NCI-H510A treated with DMSO at 0.1 percent for 48 hours (cell line): ENCODE measurements around the gene IL1RAPL2.
"Not testable (repeated sequence)": the region's sequence is repeated elsewhere in the genome, so short reads cannot be mapped to it uniquely, and the experiment has no call there.

Source experiments
- DNase-seq: peaks from one replicate; lab custom pipeline; 2025; lab: John Stamatoyannopoulos, UW

The IL1RAPL2 gene

DNA sequence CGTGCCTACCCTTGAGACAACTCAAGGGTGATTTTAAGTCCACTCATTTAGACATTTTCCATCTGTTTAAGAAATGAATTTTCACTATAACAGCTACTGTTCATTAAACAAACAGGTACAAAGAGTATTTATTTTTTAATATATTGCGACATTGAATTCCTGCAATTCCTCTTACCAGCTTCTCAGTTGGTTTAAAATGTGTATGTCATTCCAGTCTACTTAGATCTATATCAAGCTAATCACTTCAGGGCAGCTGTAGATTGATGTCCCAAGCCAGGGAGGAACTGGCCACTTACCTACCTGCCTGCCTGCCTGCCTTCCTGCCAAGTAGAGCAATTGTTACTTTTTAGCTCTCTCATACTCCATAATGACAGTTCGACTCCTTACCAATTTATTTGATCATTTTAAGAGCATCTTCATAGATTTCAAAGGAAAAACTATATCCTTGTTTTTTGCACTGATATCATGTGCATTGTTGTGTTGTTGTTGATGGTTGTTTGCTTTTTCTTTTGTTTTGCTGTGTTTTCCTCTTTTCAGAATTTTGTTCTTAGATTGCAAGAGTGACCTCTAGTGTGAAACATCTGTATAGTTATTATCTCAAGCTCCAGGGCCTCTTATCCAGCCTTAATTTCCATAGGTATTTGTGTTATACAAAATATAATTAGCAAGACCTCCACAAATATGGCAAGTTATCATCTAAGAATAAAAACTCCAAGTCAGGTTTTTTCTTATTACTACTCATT lies 1135.5 kb downstream of the IL1RAPL2 start:
- DNase-seq: no peak

GRCh38 chrX:105703876-105704275 lies 1137.9 kb downstream of the IL1RAPL2 start:
- DNase-seq: no peak

GRCh38 chrX:105706041-105706440 lies 1140.0 kb downstream of the IL1RAPL2 start:
- DNase-seq: no peak

DNA sequence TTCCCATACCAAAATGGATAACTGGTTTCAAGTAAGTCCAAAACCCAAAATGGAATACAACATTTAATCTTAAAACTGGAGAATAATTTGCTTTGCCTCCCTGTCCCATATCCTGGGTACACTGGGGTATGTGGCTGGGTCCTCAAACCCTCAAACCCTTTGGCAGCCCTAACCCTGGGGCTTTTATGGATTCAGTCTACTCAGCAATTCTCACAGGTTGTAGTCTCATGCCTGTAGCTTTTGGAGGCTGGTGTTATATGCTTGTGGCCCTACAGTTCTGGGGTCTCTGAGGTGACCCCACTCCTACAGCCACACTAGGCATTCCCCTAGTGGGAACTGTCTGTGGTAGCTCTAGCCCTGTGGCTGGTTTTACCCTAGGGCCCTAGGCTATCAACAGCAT lies 1145.8 kb downstream of the IL1RAPL2 start:
- no peak for DNase-seq

GRCh38 chrX:105715746-105716145 lies 1149.7 kb downstream of the IL1RAPL2 start:
- DNase-seq: no peak

GRCh38 chrX:105723966-105724735 lies 1158.2 kb downstream of the IL1RAPL2 start:
- no peak for DNase-seq

DNA sequence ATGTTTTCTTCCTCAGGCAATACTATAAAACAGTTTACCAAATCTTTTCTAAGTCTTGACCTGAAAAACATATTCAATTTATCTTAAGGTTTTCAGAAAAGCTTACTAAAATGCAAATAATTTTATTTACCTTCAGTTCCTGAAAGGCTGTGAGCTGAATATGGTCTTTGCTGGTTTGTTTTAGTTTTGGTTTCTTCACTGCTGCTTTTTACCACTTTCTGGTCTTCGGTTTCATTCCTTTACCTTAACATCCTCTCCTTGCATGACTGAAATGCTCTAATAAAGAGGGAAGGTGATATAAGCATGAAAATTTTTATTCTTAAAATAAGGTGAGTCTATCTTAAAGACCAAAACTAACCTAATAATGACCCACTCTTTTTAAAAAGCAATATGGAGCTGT lies 1159.2 kb downstream of the IL1RAPL2 start:
- DNase-seq: no peak

DNA sequence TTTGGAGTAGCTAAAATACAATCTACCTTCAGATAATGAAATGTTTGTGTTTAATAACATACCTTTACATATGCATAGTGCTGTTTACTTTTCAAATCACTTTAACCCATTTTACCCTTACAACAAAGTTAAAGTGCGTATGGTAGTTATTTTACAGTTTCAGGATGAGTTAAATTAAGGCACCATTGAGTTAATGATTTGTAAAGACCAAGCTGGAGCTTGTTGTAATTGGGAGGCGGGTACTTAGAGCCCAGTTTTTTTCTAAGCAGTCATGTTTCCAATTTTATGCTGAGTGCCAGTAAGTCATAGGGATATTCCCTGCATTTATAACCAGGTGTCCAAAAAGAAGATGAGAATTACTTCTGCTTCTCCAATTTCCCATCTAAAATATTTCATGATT lies 1172.2 kb downstream of the IL1RAPL2 start:
- no peak for DNase-seq

DNA sequence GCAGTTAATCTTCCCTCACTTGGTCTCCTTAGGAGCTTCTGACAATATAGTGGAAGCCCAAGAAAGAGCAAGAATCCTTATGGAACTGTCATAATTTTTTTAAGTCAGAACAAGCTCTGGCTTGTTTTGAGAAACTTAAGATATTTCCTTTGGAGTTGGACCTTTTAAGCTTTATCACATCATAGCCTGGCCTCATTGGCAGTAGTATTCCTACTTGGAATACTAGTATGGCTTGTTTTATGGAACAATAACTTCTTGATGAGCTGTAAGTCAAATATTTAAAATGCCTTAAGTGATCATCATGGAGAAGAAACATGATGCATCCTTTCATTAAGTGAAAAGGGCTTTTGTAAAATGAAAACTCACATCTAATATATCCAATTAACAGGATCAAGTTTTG lies 1178.3 kb downstream of the IL1RAPL2 start:
- no peak for DNase-seq

DNA sequence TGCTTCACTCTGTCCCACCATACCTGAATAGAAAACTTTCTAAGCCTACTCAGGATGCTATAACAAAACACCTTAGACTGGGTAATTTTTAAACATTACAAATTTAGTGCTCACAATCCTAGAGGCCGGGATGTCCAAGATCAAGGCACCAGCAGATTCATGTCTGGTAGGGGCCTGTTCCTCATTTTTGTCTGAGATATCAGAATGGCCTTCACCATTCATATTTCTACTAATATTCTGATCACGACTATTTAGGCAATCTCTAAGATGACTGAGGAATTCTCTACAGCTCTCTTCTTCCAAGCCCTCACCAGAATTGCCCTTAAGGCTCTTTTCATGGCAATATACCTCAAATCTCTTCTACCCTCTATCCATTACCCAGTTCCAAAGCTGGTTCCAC lies 1178.9 kb downstream of the IL1RAPL2 start:
- DNase-seq: no peak

DNA sequence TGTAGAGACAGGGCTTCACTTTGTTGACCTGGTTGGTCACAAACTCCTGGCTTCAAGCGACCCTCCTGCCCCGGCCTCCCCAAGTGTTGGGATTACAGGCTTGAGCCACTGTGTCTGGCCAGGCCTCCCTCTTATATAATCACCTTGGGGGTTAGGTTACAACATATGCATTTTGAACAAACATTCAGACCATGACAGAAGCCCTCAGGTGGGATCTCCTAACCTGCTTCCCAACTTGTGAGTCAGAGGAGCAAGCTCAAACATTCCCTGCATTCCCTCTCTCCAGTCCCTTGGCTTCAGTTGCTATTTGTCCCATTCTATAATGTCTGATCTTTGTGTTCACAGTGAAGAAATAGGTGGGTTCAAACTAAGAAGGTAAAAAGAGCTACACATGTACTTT lies 1179.9 kb downstream of the IL1RAPL2 start:
- no peak for DNase-seq

DNA sequence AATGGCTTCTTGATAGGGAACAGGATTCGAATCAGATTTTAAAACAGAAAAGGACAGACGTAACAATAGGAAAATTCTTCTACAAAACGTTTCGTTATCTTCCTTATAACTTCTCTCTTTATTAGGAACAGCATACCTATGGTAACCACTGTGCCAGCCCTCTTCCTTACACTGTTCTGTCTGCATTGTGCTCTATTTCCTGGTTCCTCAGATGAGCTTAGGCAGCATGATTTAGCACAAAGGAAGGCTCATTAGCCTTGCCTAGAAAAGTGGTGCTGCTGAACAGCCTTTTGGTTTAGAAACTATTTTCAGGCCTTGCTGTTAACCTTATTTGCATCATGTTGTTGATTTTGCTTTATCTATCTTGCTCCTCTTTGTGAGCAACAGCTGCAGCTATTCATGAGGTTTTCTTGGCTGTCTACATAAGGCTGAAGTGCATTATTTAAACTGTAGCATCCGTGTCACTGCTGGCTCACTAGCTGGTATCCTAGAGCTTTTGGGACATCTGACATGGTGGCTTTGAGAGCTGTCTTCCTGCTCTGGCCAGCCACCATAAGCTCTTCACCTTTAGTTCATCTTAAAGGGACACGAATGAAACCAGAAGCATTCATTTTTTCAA lies 1186.4 kb downstream of the IL1RAPL2 start:
- DNase-seq: no peak

DNA sequence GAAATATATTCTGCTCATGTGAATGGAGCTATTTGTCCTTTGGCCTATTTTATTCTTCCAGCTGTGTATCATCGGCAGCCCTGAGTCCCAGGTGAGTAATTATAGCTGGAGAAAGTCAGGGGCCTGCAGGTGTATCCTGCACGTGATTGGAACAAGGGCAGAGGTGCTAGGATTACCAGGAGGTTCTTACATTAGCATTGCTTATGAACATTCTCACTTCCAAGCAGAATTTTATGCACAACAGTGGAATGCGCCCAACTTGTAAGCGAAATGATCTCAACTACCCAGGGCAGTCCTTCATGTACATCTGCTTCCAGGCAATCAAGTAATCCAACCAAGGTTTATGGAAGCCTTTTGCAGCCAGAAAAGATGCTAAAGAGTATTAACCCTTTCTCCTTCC lies 1187.4 kb downstream of the IL1RAPL2 start:
- no peak for DNase-seq

- no peak for DNase-seq
These were observed 1188.4 kb downstream of the IL1RAPL2 start for GRCh38 chrX:105754286-105754964.

GRCh38 chrX:105755109-105755508 lies 1189.1 kb downstream of the IL1RAPL2 start:
- no peak for DNase-seq

- no peak for DNase-seq
These were observed 1192.8 kb downstream of the IL1RAPL2 start for GRCh38 chrX:105758754-105759153.

GRCh38 chrX:105759598-105759997 lies 1193.6 kb downstream of the IL1RAPL2 start:
- DNase-seq: no peak

DNA sequence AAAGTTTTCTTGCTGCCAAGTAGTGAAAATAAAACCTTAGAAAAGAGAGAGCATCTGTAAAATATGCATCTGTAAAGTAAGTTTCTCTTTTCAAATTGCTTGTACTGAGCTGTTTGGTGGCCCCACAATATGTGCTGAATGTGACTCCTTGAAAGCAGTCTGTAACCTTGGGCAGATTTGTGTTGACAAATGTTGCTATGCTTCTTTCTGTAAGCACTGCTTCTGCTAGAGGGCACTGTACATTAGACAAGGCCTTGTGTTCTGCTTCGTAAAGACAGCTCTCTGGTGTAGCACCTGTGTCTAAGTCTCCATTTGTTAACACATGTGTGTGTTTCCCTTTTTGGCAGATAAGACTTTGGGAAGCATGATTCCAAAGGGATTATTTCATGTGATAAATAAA lies 1199.7 kb downstream of the IL1RAPL2 start:
- no peak for DNase-seq

DNA sequence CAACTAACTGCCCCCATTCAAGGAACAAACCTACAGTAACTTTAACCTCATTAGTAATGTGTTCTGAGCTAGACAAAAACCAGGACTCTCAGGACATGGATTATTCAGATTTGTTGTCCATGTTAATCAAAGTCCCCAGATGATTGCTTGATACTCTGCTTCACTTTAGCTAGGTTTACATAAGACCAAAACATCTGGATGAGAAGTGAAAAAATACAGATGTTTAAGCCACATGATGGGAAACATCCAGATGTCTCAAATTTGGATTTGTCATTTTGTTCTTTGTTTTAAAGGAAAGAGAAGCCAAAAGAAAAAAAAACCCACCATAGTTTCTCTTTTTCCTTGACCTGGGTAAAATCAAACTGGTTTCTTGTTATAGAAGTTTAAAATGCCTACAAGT lies 1207.8 kb downstream of the IL1RAPL2 start:
- no peak for DNase-seq

- no peak for DNase-seq
These were observed 1209.7 kb downstream of the IL1RAPL2 start for GRCh38 chrX:105775679-105776078.

DNA sequence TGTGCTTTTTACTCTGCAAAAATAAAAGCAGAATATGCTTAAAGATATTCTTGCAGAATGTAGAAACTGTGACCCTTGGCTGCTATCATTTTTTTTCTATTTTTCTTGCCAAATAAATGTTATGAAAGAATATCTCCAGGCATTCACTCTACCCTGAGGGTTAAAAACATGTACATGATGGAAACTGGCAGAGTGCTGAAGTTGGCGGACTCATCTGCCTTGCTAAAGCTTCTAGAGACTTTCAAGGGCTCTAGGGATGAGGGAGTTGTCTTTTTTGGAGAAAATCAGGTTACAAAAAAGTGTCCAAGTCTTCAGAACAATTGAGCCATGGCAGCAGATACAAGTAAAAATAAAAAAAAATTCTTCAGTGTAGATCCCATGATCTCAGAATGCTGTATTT lies 1215.8 kb downstream of the IL1RAPL2 start:
- DNase-seq: no peak

DNA sequence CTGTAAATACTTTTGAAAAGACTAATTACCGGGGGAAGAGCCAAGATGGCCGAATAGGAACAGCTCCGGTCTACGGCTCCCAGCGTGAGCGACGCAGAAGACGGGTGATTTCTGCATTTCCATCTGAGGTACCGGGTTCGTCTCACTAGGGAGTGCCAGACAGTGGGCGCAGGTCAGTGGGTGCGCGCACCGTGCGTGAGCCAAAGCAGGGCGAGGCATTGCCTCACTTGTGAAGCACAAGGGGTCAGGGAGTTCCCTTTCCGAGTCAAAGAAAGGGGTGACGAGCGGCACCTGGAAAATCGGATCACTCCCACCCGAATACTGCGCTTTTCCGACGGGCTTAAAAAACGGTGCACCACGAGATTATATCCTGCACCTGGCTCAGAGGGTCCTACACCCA lies 1230.9 kb downstream of the IL1RAPL2 start:
- not testable (repeated sequence) for DNase-seq

- no peak for DNase-seq
These were observed 1237.9 kb downstream of the IL1RAPL2 start for GRCh38 chrX:105803891-105804290.
